Heart right ventricle (tissue), 16 donors: Measurements from ENCODE around the gene CCM2. TPM values are rescaled to one million over a fixed set of nuclear protein-coding genes. Genes with fewer than 3 reads are reported as not detected.

ENCODE experiments used
- ATAC-seq, 8 donors: fragments of 200-7000 bp; cut with Tn5 transposase; one replicate each; pipeline ENCODE4 v1.9.1; 2020; ENCODE audit warnings: mild to moderate bottlenecking in 8 of 8, moderate library complexity in 8 of 8, moderate number of reproducible peaks in 1 of 8
- DNase-seq, 2 donors: peaks; one replicate each; pipeline ENCODE4 v3.0.0-alpha.2; 2020
- H3K27ac ChIP-seq, 10 donors: fragments of 200-600 bp; sonication (generic) in 2 of 10; one replicate each; pipeline versions ENCODE4 v1.5.0 to v1.8.0; 2020 to 2022; ENCODE audit warnings: mild to moderate bottlenecking in 3 of 10
- H3K27me3 ChIP-seq, 7 donors: fragments of 200-600 bp; one replicate each; pipeline ENCODE4 v1.8.0; 2021 to 2022; ENCODE audit warnings: mild to moderate bottlenecking in 2 of 7
- H3K36me3 ChIP-seq, 9 donors: fragments of 200-600 bp; sonication (generic) in 1 of 9; one replicate each; pipeline versions ENCODE4 v1.5.0 to v1.8.0; 2020 to 2022; ENCODE audit warnings: mild to moderate bottlenecking in 2 of 9
- H3K4me1 ChIP-seq, 9 donors: fragments of 200-600 bp; sonication (generic) in 1 of 9; one replicate each; pipeline versions ENCODE4 v1.5.0 to v1.8.0; 2020 to 2022; ENCODE audit warnings: mild to moderate bottlenecking in 4 of 9
- H3K4me3 ChIP-seq, 10 donors: fragments of 200-600 bp; sonication (generic) in 2 of 10; one replicate each; pipeline versions ENCODE4 v1.5.0 to v1.8.0; 2020 to 2022; ENCODE audit warnings: mild to moderate bottlenecking in 7 of 10, moderate library complexity in 2 of 10
- H3K9me3 ChIP-seq, 11 donors: fragments of 200-600 bp in 10 of 11; sonication (generic) in 2 of 11; one replicate each; pipeline versions ENCODE4 v1.5.0 to v1.8.0; 2013 to 2022; ENCODE audit warnings: mild to moderate bottlenecking in 2 of 11, control low read depth in 1 of 11, moderate library complexity in 1 of 11
- CTCF ChIP-seq, 9 donors: fragments of 200-600 bp; sonication (generic) in 2 of 9; IDR thresholded peaks; one replicate each; pipeline versions ENCODE4 v1.5.0 to v1.8.0; 2021 to 2022; ENCODE audit warnings: antibody characterized with exemption in 9 of 9, mild to moderate bottlenecking in 5 of 9, moderate library complexity in 1 of 9
- WGBS, 2 donors: extraction: QIAGEN DNeasy Blood & Tissue Kit; methylation state at CpG; one replicate each; pipeline ENCODE4 v1.1.7; 2013; ENCODE audit warnings: inconsistent platforms in 1 of 2; 5-methylcytosine and 5-hydroxymethylcytosine counted together
- intact Hi-C, 10 donors: fragments of 100-400 bp; cut with DNase I; formaldehyde crosslinking; loops; one replicate each; pipeline versions ENCODE4 v1.11.1 to v1.14.2; 2022
- polyA plus RNA-seq, 2 donors: library from polyadenylated mRNA; stranded (reverse); fragments of 200-250 nt; gene quantifications; one replicate each; pipeline ENCODE4 v1.2.3, GENCODE V29; 2013
- total RNA-seq, 10 donors: library from RNA; stranded (reverse); fragmentation: NEBNext Ultra II Directional in 3 of 10; extraction: Animal tissue kit (Norgen Biotek cat#: 25700) in 3 of 10; gene quantifications; one replicate each; pipeline versions ENCODE4 v1.2.1 to v1.2.4, GENCODE V29; 2021 to 2023
- donor health status: Arrhythmogenic right ventricular cardiomyopathy.
- donor health status: ischemic (EF 13 %, LVEDD 7.1; RV severe dilation, severe dysfunction).
- donor health status: healthy with polysubstance abuse.
- donor health status: DM: no; HTN: yes; CAD: no.
- donor health status: DM: no; HTN: no; CAD: no.
- donor health status: ischemic (EF 25% LVEDD 6.9; RV normal size, moderate dysfunction).
- donor health status: ischemic (EF 25% LVEDD 5.7; RV mildly dilated, moderate dysfunction).
- donor health status: healthy.
- donor health status: DM: yes; HTN: yes; CAD: no.
- donor health status: Ischemic cardiomyopathy.
- donor health status: ischemic (EF 35%, LVEDD 5.7; RV mildly dilated, moderate dysfunction).
- donor health status: nonischemic (EF 11% LVEDD 7.7; RV severe dilation, severe dysfunction).
- donor health status: DM: yes; HTN: yes; CAD: no.
- donor health status: PGD.
- donor health status: ischemic (EF 29% LVEDD 5.4; RV normal size, mild dysfunction).
- donor health status: nonischemic (EF 23%, LVEDD 6.1; RV moderate dilation, normal function).

Gene CCM2
- total and polyA plus RNA-seq, 12 donors = 21.5 to 71.1 (median 25.7) TPM

- no peaks in the 10 kb centered on the region for H3K27me3 ChIP-seq
- DNase-seq (no peak), ATAC-seq (peak in 1 of 8 donors; percentile 21)
- 88 to 91% methylated on average over 3 of the region's 3 CpGs for WGBS, 2 donors
- no peak overlapping the region for H3K27ac ChIP-seq
- intact Hi-C loops = loop anchor here in 1 of 10 donors (10.0 kb wide), 1 partner anchor 234 kb away; the partner anchor contains the start of gene PURB
- TF ChIP-seq CTCF (IDR thresholded peaks at IDR 0.05) = no peak
- H3K4me1 ChIP-seq = no peaks in the 10 kb centered on the region
- no peaks in the 10 kb centered on the region for H3K9me3 ChIP-seq
- H3K4me3 ChIP-seq = no peak overlapping the region
- H3K36me3 ChIP-seq = no peaks in the 10 kb centered on the region
These were observed 118.9 kb downstream of the CCM2 start for GRCh38 chr7:45118889-45119331.

- Histone ChIP-seq H3K4me1 (no peaks in the 10 kb centered on the region), H3K27ac (no peak overlapping the region), H3K27me3 (no peaks in the 10 kb centered on the region), H3K4me3 (no peak overlapping the region), H3K9me3 (no peaks in the 10 kb centered on the region), H3K36me3 (no peaks in the 10 kb centered on the region)
- 93 to 95% methylated on average over 3 of the region's 3 CpGs for WGBS, 2 donors
- intact Hi-C loops = loop anchor here in 1 of 10 donors (10.0 kb wide), 1 partner anchor 235 kb away; the partner anchor contains the start of gene PURB
- DNase-seq = no peak
- ATAC-seq = no peak
- TF ChIP-seq CTCF (IDR thresholded peaks at IDR 0.05) = no peak
These were observed 119.5 kb downstream of the CCM2 start for GRCh38 chr7:45119550-45119949.

GRCh38 chr7:45122975-45123860, 123.2 kb downstream of the CCM2 start:
- H3K27ac ChIP-seq = no peak overlapping the region
- no peak for DNase-seq
- peak in 1 of 8 donors; percentile 9 for ATAC-seq
- no peak overlapping the region for H3K4me3 ChIP-seq
- TF ChIP-seq CTCF (IDR thresholded peaks at IDR 0.05) = no peak
- no peaks in the 10 kb centered on the region for H3K4me1 ChIP-seq
- WGBS, 2 donors = 75 to 78% methylated on average over 16 of the region's 16 CpGs
- H3K27me3 ChIP-seq = no peaks in the 10 kb centered on the region
- H3K9me3 ChIP-seq = no peaks in the 10 kb centered on the region
- H3K36me3 ChIP-seq = no peaks in the 10 kb centered on the region
- intact Hi-C loops = no loop called here

- H3K9me3 ChIP-seq = no peaks in the 10 kb centered on the region
- DNase-seq (no peak), ATAC-seq (no peak)
- no peaks in the 10 kb centered on the region for H3K27me3 ChIP-seq
- WGBS, 2 donors = 66 to 71% methylated on average over 12 of the region's 12 CpGs
- H3K4me1 ChIP-seq = no peaks in the 10 kb centered on the region
- no peak overlapping the region for H3K4me3 ChIP-seq
- no peaks in the 10 kb centered on the region for H3K36me3 ChIP-seq
- no peak for TF ChIP-seq CTCF (IDR thresholded peaks at IDR 0.05)
- H3K27ac ChIP-seq = no peak overlapping the region
- intact Hi-C loops = no loop called here
These were observed 124.1 kb downstream of the CCM2 start for GRCh38 chr7:45123913-45124710.
